NCI-H2227 (cell line): ENCODE data around the gene C10orf120.

Source experiments
- DNase-seq: peaks from one replicate; lab custom pipeline; 2025; ENCODE audit not compliant: unreplicated experiment; lab: John Stamatoyannopoulos, UW

The C10orf120 gene

GRCh38 chr10:122703483-122704448, 4.1 kb upstream of the C10orf120 start:
- DNase-seq, result peak; percentile 67

GRCh38 chr10:122702275-122702674, 2.6 kb upstream of the C10orf120 start:
- DNase-seq, result no peak

- no peak for DNase-seq
These were observed 2.0 kb upstream of the C10orf120 start for GRCh38 chr10:122701652-122702051.

- DNase-seq, result no peak
These were observed 3.0 kb downstream of the C10orf120 start for GRCh38 chr10:122696687-122697086.

- DNase-seq, result no peak
These were observed 6.9 kb downstream of the C10orf120 start for GRCh38 chr10:122692744-122693143.

- DNase-seq, result no peak
These were observed 10.4 kb downstream of the C10orf120 start for GRCh38 chr10:122689146-122689820.

GRCh38 chr10:122688293-122688989, 11.2 kb downstream of the C10orf120 start:
- no peak for DNase-seq

- no peak for DNase-seq
These were observed 17.1 kb downstream of the C10orf120 start for GRCh38 chr10:122682522-122682921.

- DNase-seq, result no peak
These were observed 21.4 kb downstream of the C10orf120 start for GRCh38 chr10:122678266-122678665.

- no peak for DNase-seq
These were observed 24.4 kb downstream of the C10orf120 start for GRCh38 chr10:122675278-122675677.

GRCh38 chr10:122674781-122675180, 24.9 kb downstream of the C10orf120 start:
- DNase-seq, result no peak

GRCh38 chr10:122673731-122674130, 25.9 kb downstream of the C10orf120 start:
- no peak for DNase-seq

- no peak for DNase-seq
These were observed 26.4 kb downstream of the C10orf120 start for GRCh38 chr10:122673269-122673668.

- DNase-seq, result no peak
These were observed 27.0 kb downstream of the C10orf120 start for GRCh38 chr10:122672655-122673054.

- DNase-seq, result no peak
These were observed 28.3 kb downstream of the C10orf120 start for GRCh38 chr10:122671355-122671754.

- no peak for DNase-seq
These were observed 29.8 kb downstream of the C10orf120 start for GRCh38 chr10:122669842-122670241.

GRCh38 chr10:122669045-122669444, 30.6 kb downstream of the C10orf120 start:
- DNase-seq, result no peak

GRCh38 chr10:122665946-122666345, 33.7 kb downstream of the C10orf120 start:
- DNase-seq, result no peak

GRCh38 chr10:122665329-122665860, 34.3 kb downstream of the C10orf120 start:
- no peak for DNase-seq

GRCh38 chr10:122664501-122664900, 35.1 kb downstream of the C10orf120 start:
- DNase-seq, result no peak

- no peak for DNase-seq
These were observed 36.0 kb downstream of the C10orf120 start for GRCh38 chr10:122663516-122664130.
